Progenitor cell of endocrine pancreas (in vitro differentiated cells): ENCODE data around the gene CALY. TPM values are rescaled to one million over a fixed set of nuclear protein-coding genes. Genes with fewer than 3 reads are reported as not detected.

Source experiments
- DNase-seq: peaks from one replicate; pipeline ENCODE4 v3.0.0; 2021; ENCODE audit warnings: low spot score; ENCODE audit not compliant: unreplicated experiment
- H3K27ac Mint-ChIP-seq: 2 replicates; pipeline ENCODE4 v1.8.0; 2021; ENCODE audit warnings: mild to moderate bottlenecking, moderate library complexity, mixed read lengths
- H3K27me3 Mint-ChIP-seq: 2 replicates; pipeline ENCODE4 v1.8.0; 2021; ENCODE audit warnings: mixed read lengths
- H3K36me3 Mint-ChIP-seq: 2 replicates; pipeline ENCODE4 v1.8.0; 2022; ENCODE audit warnings: mixed read lengths; ENCODE audit not compliant: insufficient read depth
- H3K4me1 Mint-ChIP-seq: 2 replicates; pipeline ENCODE4 v1.8.0; 2021; ENCODE audit warnings: low read depth, mixed read lengths
- H3K4me3 Mint-ChIP-seq: 2 replicates; pipeline ENCODE4 v1.8.0; 2021; ENCODE audit warnings: low read depth, mild to moderate bottlenecking, moderate library complexity, mixed read lengths
- H3K9me3 Mint-ChIP-seq: 2 replicates; pipeline ENCODE4 v1.8.0; 2021; ENCODE audit warnings: low read depth, mixed read lengths
- CTCF ChIP-seq: fragments of 200-600 bp; sonication (generic); IDR thresholded peaks from one replicate; pipeline ENCODE4 v1.5.0; 2021; ENCODE audit warnings: antibody characterized with exemption, mild to moderate bottlenecking; ENCODE audit not compliant: unreplicated experiment
- total RNA-seq: library from RNA; stranded (reverse); gene quantifications from 2 replicates; pipeline ENCODE4 v1.2.1, GENCODE V29; 2021

CALY gene
- total RNA-seq, 1 donor from 2014 or later: 2.5 TPM

GRCh38 chr10:133329491-133330202 is 7.0 kb downstream of the CALY start:
- no peak overlapping the region for H3K27ac Mint-ChIP-seq
- peaks cover 4% of the 10 kb centered on the region for H3K9me3 Mint-ChIP-seq
- peak; percentile 99 for TF ChIP-seq CTCF
- peaks cover 4% of the 10 kb centered on the region for H3K4me1 Mint-ChIP-seq
- no peak overlapping the region for H3K4me3 Mint-ChIP-seq
- H3K36me3 Mint-ChIP-seq: peaks cover 1% of the 10 kb centered on the region
- H3K27me3 Mint-ChIP-seq: peaks cover 73% of the 10 kb centered on the region
- DNase-seq: peak; percentile 79

- TF ChIP-seq CTCF: no peak
- Mint-ChIP-seq H3K4me1 (peaks cover 4% of the 10 kb centered on the region), H3K27me3 (peaks cover 69% of the 10 kb centered on the region), H3K9me3 (peaks cover 4% of the 10 kb centered on the region), H3K4me3 (no peak overlapping the region), H3K27ac (no peak overlapping the region), H3K36me3 (peaks cover 1% of the 10 kb centered on the region)
- DNase-seq: no peak
Observed at GRCh38 chr10:133328358-133329343, 8.0 kb downstream of the CALY start.

- no peak for TF ChIP-seq CTCF
- no peaks in the 10 kb centered on the region for H3K36me3 Mint-ChIP-seq
- H3K4me3 Mint-ChIP-seq: no peak overlapping the region
- peaks cover 4% of the 10 kb centered on the region for H3K9me3 Mint-ChIP-seq
- H3K27ac Mint-ChIP-seq: no peak overlapping the region
- H3K4me1 Mint-ChIP-seq: peaks cover 4% of the 10 kb centered on the region
- no peak for DNase-seq
- H3K27me3 Mint-ChIP-seq: peaks cover 66% of the 10 kb centered on the region
Observed at GRCh38 chr10:133327651-133328357, 8.9 kb downstream of the CALY start.

GRCh38 chr10:133326745-133327650 is 9.7 kb downstream of the CALY start:
- no peak for TF ChIP-seq CTCF
- Mint-ChIP-seq H3K4me3 (no peak overlapping the region), H3K36me3 (no peaks in the 10 kb centered on the region), H3K27ac (no peak overlapping the region), H3K27me3 (peaks cover 63% of the 10 kb centered on the region), H3K9me3 (no peaks in the 10 kb centered on the region), H3K4me1 (peaks cover 4% of the 10 kb centered on the region)
- no peak for DNase-seq
